ENCODE measurements around the gene PA2G4.

The PA2G4 gene

GRCh38 chr12:56158029-56158925 is 53.9 kb downstream of the PA2G4 start, which contains the start of gene MYL6:
TSS of gene MYL6 (plus strand) at chr12:56158359. CDS start at chr12:56158402, 43 bp downstream.
- DNase-seq (ENCODE audit: insufficient read length) (peak; percentile 83), FAIRE-seq (peak; percentile 93)
- TF ChIP-seq POLR2A (IDR thresholded peaks at IDR 0.05; ENCODE audit: low read depth, low read length) = peak; percentile 99
- peak; percentile 99 for TF ChIP-seq POLR2AphosphoS5 (IDR thresholded peaks at IDR 0.05; ENCODE audit: low read depth, low read length)
- TF ChIP-seq TAF1 (IDR thresholded peaks at IDR 0.05; ENCODE audit: borderline replicate concordance, low read depth, low read length) = peak; percentile 96

- FAIRE-seq = peak; percentile 67
- TF ChIP-seq POLR2A (IDR thresholded peaks at IDR 0.05; ENCODE audit: low read depth, low read length) (no peak; the same call in 1 of the 2 replicates), POLR2AphosphoS5 (IDR thresholded peaks at IDR 0.05; ENCODE audit: low read depth, low read length) (no peak), TAF1 (IDR thresholded peaks at IDR 0.05; ENCODE audit: borderline replicate concordance, low read depth, low read length) (no peak)
Observed at GRCh38 chr12:56158926-56159461, 54.6 kb downstream of the PA2G4 start.

GRCh38 chr12:56159482-56160192 is 55.3 kb downstream of the PA2G4 start:
- DNase-seq (ENCODE audit: insufficient read length) (no peak), FAIRE-seq (no peak)
- TF ChIP-seq POLR2A (IDR thresholded peaks at IDR 0.05; ENCODE audit: low read depth, low read length) (no peak; the same call in 1 of the 2 replicates), POLR2AphosphoS5 (IDR thresholded peaks at IDR 0.05; ENCODE audit: low read depth, low read length) (no peak), TAF1 (IDR thresholded peaks at IDR 0.05; ENCODE audit: borderline replicate concordance, low read depth, low read length) (no peak)

More at GRCh38 chr12:56158926-56159461, 54.6 kb downstream of the PA2G4 start:
- no peak for DNase-seq (ENCODE audit: insufficient read length)

GRCh38 chr12:56160193-56160763 is 55.9 kb downstream of the PA2G4 start:
- DNase-seq (ENCODE audit: insufficient read length) = no peak
- TF ChIP-seq POLR2AphosphoS5 (IDR thresholded peaks at IDR 0.05; ENCODE audit: low read depth, low read length) = peak; percentile 70; the same call in 1 of the 2 replicates
- no peak for TF ChIP-seq TAF1 (IDR thresholded peaks at IDR 0.05; ENCODE audit: borderline replicate concordance, low read depth, low read length)
- peak; percentile 71 for TF ChIP-seq POLR2A (IDR thresholded peaks at IDR 0.05; ENCODE audit: low read depth, low read length)
- FAIRE-seq = peak; percentile 65

GRCh38 chr12:56160894-56161689 is 56.7 kb downstream of the PA2G4 start:
- no peak for TF ChIP-seq POLR2AphosphoS5 (IDR thresholded peaks at IDR 0.05; ENCODE audit: low read depth, low read length)
- FAIRE-seq (no peak), DNase-seq (ENCODE audit: insufficient read length) (no peak)

- no peak for DNase-seq (ENCODE audit: insufficient read length)
- peak; percentile 4; the same call in 1 of the 2 replicates for TF ChIP-seq POLR2A (IDR thresholded peaks at IDR 0.05; ENCODE audit: low read depth, low read length)
- no peak for TF ChIP-seq TAF1 (IDR thresholded peaks at IDR 0.05; ENCODE audit: borderline replicate concordance, low read depth, low read length)
- TF ChIP-seq POLR2AphosphoS5 (IDR thresholded peaks at IDR 0.05; ENCODE audit: low read depth, low read length) = peak; percentile 78
Observed at GRCh38 chr12:56161690-56162351, 57.5 kb downstream of the PA2G4 start.

GRCh38 chr12:56162468-56163290 is 58.3 kb downstream of the PA2G4 start:
- peak; percentile 71 for TF ChIP-seq POLR2A (IDR thresholded peaks at IDR 0.05; ENCODE audit: low read depth, low read length)
- TF ChIP-seq TAF1 (IDR thresholded peaks at IDR 0.05; ENCODE audit: borderline replicate concordance, low read depth, low read length) = no peak
- peak; percentile 93 for TF ChIP-seq POLR2AphosphoS5 (IDR thresholded peaks at IDR 0.05; ENCODE audit: low read depth, low read length)
- DNase-seq (ENCODE audit: insufficient read length) (no peak), FAIRE-seq (no peak)

More at GRCh38 chr12:56161690-56162351, 57.5 kb downstream of the PA2G4 start:
- no peak for FAIRE-seq

Measured in GM12892 (cell line).